Memory B cell (primary cell): ENCODE data around the gene APBB2.

Experiments used
- ATAC-seq: fragments of 150-1000 bp; cut with Tn5 transposase; 2 replicates; pipeline ENCODE4 v1.10.0; 2021; ENCODE audit warnings: low read depth, mild to moderate bottlenecking, moderate library complexity
- DNase-seq, 2 donors: peaks; one replicate each; pipeline ENCODE4 v3.0.0; 2022; ENCODE audit warnings: low spot score in 2 of 2
- H3K27ac Mint-ChIP-seq: one replicate; pipeline ENCODE4 v1.8.0; 2022; ENCODE audit warnings: mild to moderate bottlenecking, moderate library complexity, mixed read lengths
- H3K27me3 Mint-ChIP-seq: one replicate; pipeline ENCODE4 v1.8.0; 2022; ENCODE audit warnings: mixed read lengths
- H3K36me3 Mint-ChIP-seq: one replicate; pipeline ENCODE4 v1.8.0; 2022; ENCODE audit warnings: mild to moderate bottlenecking, mixed read lengths
- H3K4me1 Mint-ChIP-seq: one replicate; pipeline ENCODE4 v1.8.0; 2022; ENCODE audit warnings: mixed read lengths
- H3K4me3 Mint-ChIP-seq: one replicate; pipeline ENCODE4 v1.8.0; 2022; ENCODE audit warnings: mild to moderate bottlenecking, moderate library complexity, mixed read lengths
- H3K9me3 Mint-ChIP-seq: one replicate; pipeline ENCODE4 v1.8.0; 2022; ENCODE audit warnings: mixed read lengths

Gene APBB2

GRCh38 chr4:41189666-41190065 is 24.7 kb downstream of the APBB2 start:
- Mint-ChIP-seq H3K36me3 (no peaks in the 10 kb centered on the region), H3K9me3 (no peaks in the 10 kb centered on the region), H3K27me3 (peaks cover 5% of the 10 kb centered on the region), H3K27ac (no peak overlapping the region), H3K4me3 (no peak overlapping the region), H3K4me1 (no peaks in the 10 kb centered on the region)
- DNase-seq: no peak
- no peak for ATAC-seq

DNA sequence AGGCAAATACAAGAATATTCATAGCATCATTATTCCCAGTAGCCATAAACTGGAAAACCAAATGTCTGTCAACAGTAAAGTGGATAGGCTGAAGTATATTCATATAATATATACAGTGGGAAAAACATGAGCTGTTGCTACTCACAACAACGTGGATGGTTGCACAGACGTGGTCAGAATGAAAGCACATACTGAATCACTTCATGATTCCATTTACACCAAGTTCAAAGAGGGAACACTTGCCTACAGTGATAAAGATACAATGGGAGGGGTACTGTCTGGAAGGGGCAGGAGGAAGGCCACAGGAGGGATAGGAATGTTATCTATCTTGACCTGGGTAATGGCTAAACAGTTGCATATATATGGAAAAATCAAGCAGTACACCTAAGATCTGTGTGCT is 25.3 kb downstream of the APBB2 start:
- H3K27ac Mint-ChIP-seq: no peak overlapping the region
- ATAC-seq (no peak), DNase-seq (no peak)
- no peaks in the 10 kb centered on the region for H3K4me1 Mint-ChIP-seq
- no peaks in the 10 kb centered on the region for H3K36me3 Mint-ChIP-seq
- no peaks in the 10 kb centered on the region for H3K9me3 Mint-ChIP-seq
- peaks cover 6% of the 10 kb centered on the region for H3K27me3 Mint-ChIP-seq
- no peak overlapping the region for H3K4me3 Mint-ChIP-seq

- Mint-ChIP-seq H3K4me3 (no peak overlapping the region), H3K27me3 (peaks cover 11% of the 10 kb centered on the region), H3K36me3 (no peaks in the 10 kb centered on the region), H3K27ac (no peak overlapping the region), H3K4me1 (no peaks in the 10 kb centered on the region), H3K9me3 (peaks cover 4% of the 10 kb centered on the region)
- ATAC-seq (no peak), DNase-seq (no peak)
Measured at GRCh38 chr4:41185614-41186592, 28.4 kb downstream of the APBB2 start.

GRCh38 chr4:41184009-41184408 is 30.3 kb downstream of the APBB2 start:
- Mint-ChIP-seq H3K36me3 (no peaks in the 10 kb centered on the region), H3K27ac (no peak overlapping the region), H3K4me3 (no peak overlapping the region), H3K27me3 (peaks cover 11% of the 10 kb centered on the region), H3K9me3 (peaks cover 4% of the 10 kb centered on the region), H3K4me1 (no peaks in the 10 kb centered on the region)
- ATAC-seq: no peak
- no peak for DNase-seq

DNA sequence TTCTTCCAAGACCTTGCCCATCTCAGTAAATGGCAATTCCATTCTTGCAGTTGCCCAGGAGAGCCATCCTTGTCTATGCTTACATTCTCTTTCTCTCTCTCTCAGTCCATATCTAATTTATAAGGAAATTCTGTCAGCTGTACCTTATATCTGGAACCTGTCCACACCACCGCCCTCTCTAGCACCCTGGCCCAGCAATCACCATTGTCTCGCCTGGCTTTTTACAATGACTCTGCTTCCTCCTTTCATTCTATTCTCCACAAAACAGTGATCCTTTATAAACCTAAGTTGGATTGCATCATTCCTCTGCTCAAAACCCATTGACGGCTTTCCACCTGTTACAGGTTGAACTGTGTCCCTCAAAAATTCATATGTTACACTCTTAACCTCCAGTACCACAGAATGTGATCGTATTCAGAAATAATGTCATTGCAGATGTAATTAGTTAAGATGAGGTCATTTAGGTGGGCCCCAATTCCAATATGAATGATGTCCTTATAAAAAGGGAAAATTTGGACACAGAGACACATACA is 31.3 kb downstream of the APBB2 start:
- Mint-ChIP-seq H3K4me1 (no peaks in the 10 kb centered on the region), H3K9me3 (peaks cover 4% of the 10 kb centered on the region), H3K27me3 (peaks cover 11% of the 10 kb centered on the region), H3K27ac (no peak overlapping the region), H3K4me3 (no peak overlapping the region), H3K36me3 (no peaks in the 10 kb centered on the region)
- ATAC-seq (no peak), DNase-seq (no peak)

GRCh38 chr4:41181037-41181436 is 33.3 kb downstream of the APBB2 start:
- Mint-ChIP-seq H3K27ac (no peak overlapping the region), H3K4me3 (no peak overlapping the region), H3K9me3 (peaks cover 4% of the 10 kb centered on the region), H3K4me1 (no peaks in the 10 kb centered on the region), H3K36me3 (no peaks in the 10 kb centered on the region), H3K27me3 (peaks cover 11% of the 10 kb centered on the region)
- no peak for DNase-seq
- no peak for ATAC-seq

GRCh38 chr4:41179498-41180195 is 34.7 kb downstream of the APBB2 start:
- ATAC-seq (no peak), DNase-seq (no peak)
- peaks cover 6% of the 10 kb centered on the region for H3K27me3 Mint-ChIP-seq
- H3K9me3 Mint-ChIP-seq: peaks cover 4% of the 10 kb centered on the region
- H3K4me3 Mint-ChIP-seq: no peak overlapping the region
- no peaks in the 10 kb centered on the region for H3K4me1 Mint-ChIP-seq
- H3K27ac Mint-ChIP-seq: no peak overlapping the region
- no peaks in the 10 kb centered on the region for H3K36me3 Mint-ChIP-seq

- no peak overlapping the region for H3K27ac Mint-ChIP-seq
- no peak overlapping the region for H3K4me3 Mint-ChIP-seq
- H3K27me3 Mint-ChIP-seq: peaks cover 4% of the 10 kb centered on the region
- no peaks in the 10 kb centered on the region for H3K36me3 Mint-ChIP-seq
- no peak for ATAC-seq
- DNase-seq: no peak
- H3K4me1 Mint-ChIP-seq: no peaks in the 10 kb centered on the region
- peaks cover 4% of the 10 kb centered on the region for H3K9me3 Mint-ChIP-seq
Measured at GRCh38 chr4:41178372-41179370, 35.7 kb downstream of the APBB2 start.

DNA sequence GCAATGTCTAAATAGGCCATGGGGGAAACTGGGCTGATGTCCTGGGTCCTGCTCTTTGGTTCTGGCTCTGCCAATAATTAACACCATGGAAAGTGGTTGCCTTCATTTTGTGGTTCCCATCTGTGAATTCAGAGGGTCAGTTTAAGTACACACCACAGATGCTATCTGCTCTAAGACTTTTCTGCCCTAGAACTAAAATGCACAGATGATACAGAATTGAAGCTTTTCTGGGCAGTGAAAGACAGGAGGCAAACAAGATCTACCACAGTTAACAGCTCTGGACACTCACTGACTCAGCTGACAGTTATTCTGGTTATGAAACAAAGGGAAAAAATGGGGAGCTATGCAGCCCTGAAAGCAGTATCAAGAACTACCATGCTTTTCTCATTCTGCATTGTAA is 37.3 kb downstream of the APBB2 start:
- DNase-seq (no peak), ATAC-seq (no peak)
- H3K36me3 Mint-ChIP-seq: no peaks in the 10 kb centered on the region
- H3K27ac Mint-ChIP-seq: no peak overlapping the region
- no peaks in the 10 kb centered on the region for H3K27me3 Mint-ChIP-seq
- no peaks in the 10 kb centered on the region for H3K9me3 Mint-ChIP-seq
- no peak overlapping the region for H3K4me3 Mint-ChIP-seq
- H3K4me1 Mint-ChIP-seq: no peaks in the 10 kb centered on the region

DNA sequence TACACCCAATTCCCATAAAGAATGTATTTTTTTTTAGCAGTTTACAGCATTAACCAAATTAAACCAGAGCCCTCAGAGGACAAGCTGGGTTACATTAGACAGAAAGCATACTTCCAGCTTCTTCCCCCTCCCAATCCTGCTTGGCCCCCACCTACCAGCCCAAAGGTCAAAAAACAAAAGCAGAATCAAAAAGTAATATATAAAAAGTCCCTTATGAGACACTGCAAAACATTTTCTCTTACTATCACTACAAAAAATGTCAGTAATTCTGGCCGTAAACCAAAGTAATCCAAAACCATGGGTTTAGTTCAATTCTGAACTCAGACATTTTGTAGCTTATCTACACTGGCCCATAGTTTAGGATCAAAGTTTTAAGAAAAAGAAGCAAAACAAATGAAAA is 38.0 kb downstream of the APBB2 start:
- H3K27ac Mint-ChIP-seq: no peak overlapping the region
- no peak overlapping the region for H3K4me3 Mint-ChIP-seq
- ATAC-seq: no peak
- H3K27me3 Mint-ChIP-seq: no peaks in the 10 kb centered on the region
- no peaks in the 10 kb centered on the region for H3K36me3 Mint-ChIP-seq
- no peak for DNase-seq
- H3K9me3 Mint-ChIP-seq: no peaks in the 10 kb centered on the region
- H3K4me1 Mint-ChIP-seq: no peaks in the 10 kb centered on the region

- no peak for ATAC-seq
- no peaks in the 10 kb centered on the region for H3K36me3 Mint-ChIP-seq
- DNase-seq: no peak
- H3K27ac Mint-ChIP-seq: no peak overlapping the region
- no peaks in the 10 kb centered on the region for H3K4me1 Mint-ChIP-seq
- H3K27me3 Mint-ChIP-seq: no peaks in the 10 kb centered on the region
- no peaks in the 10 kb centered on the region for H3K9me3 Mint-ChIP-seq
- no peak overlapping the region for H3K4me3 Mint-ChIP-seq
Measured at GRCh38 chr4:41175794-41176193, 38.5 kb downstream of the APBB2 start.

GRCh38 chr4:41174444-41174843 is 39.9 kb downstream of the APBB2 start:
- Mint-ChIP-seq H3K4me3 (no peak overlapping the region), H3K36me3 (no peaks in the 10 kb centered on the region), H3K9me3 (no peaks in the 10 kb centered on the region), H3K27ac (no peak overlapping the region), H3K27me3 (no peaks in the 10 kb centered on the region), H3K4me1 (no peaks in the 10 kb centered on the region)
- no peak for DNase-seq
- ATAC-seq: no peak

DNA sequence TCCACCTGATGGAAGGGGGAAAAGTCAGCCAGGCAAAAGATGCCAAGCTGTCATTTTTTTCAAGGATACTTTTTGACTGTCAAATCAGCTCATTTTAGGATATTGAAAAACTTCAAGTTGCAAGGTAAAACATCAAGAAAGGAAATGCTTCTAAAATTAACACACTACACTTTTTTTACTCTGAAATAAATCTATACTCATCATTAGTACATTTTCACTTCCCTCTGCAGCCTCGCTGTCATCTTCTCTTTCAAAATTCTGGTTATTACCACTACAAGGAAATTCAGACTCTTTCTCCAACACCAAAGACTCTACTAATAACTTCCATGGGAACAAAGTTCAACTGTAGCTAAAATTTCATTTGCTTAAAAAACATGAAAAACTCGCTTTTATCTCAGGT is 41.6 kb downstream of the APBB2 start:
- Mint-ChIP-seq H3K4me1 (no peaks in the 10 kb centered on the region), H3K4me3 (no peak overlapping the region), H3K36me3 (no peaks in the 10 kb centered on the region), H3K27me3 (peaks cover 1% of the 10 kb centered on the region), H3K27ac (no peak overlapping the region), H3K9me3 (no peaks in the 10 kb centered on the region)
- DNase-seq (no peak), ATAC-seq (no peak)
